Dedifferentiated amniotic fluid mesenchymal stem cell (primary cell): Measurements from ENCODE around the gene KDM4C.
A peak's percentile ranks its signal among the peaks of the same experiment; 100 is the strongest.
"Not testable (repeated sequence)": the region's sequence is repeated elsewhere in the genome, so short reads cannot be mapped to it uniquely, and the experiment has no call there.

Source experiments
- DNase-seq: peaks from one replicate; pipeline ENCODE4 v3.0.0-alpha.2; 2016; ENCODE audit errors: extremely low spot score

Gene KDM4C

DNA sequence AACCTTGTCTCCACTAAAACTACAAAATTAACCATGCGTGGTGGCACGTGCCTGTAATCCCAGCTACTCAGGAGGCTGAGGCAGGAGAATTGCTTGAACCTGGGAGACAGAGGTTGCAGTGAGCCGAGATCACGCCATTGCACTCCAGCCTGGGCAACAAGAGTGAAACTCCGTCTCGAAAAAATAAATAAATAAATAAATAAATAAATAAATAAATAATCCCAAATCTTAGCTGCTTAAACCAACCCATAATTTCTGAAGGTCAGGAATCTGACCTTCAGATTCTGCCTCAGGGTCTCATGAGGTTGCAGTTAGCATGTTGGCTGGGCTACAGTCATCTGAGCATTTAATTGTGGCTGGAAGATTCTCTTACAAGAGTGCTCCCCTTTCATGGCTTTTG is 48.5 kb downstream of the KDM4C start:
- DNase-seq = not testable (repeated sequence)

DNA sequence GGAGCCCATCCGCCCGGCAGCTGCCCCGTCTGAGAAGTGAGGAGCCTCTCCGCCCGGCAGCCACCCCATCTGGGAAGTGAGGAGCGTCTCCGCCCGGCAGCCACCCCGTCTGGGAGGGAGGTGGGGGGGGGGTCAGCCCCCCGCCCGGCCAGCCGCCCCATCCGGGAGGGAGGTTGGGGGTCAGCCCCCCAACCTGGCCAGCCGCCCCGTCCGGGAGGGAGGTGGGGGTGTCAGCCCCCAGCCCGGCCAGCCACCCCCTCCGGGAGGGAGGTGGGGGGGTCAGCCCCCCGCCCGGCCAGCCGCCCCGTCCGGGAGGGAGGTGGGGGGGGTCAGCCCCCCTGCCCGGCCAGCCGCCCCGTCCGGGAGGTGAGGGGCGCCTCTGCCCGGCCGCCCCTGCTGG is 49.9 kb downstream of the KDM4C start:
- not testable (repeated sequence) for DNase-seq

DNA sequence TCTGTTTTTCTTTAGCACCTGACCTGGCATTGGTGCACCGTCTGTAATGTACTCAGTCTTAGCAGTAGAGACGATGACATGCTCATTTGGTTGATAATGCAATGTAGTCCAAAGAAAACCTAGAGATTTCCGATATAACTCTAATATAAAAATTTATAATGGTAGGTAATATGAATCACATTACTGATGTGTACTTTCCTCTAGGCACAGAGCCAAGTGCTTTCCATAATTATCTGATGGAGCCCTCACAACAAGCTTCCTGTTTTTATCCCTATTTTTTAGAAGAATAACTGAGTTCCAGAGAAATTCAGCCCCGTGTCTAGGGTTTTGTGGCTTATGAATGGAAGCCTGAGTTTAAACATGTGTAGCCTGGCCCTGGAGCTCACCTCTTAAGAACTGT is 53.7 kb downstream of the KDM4C start:
- no peak for DNase-seq

DNA sequence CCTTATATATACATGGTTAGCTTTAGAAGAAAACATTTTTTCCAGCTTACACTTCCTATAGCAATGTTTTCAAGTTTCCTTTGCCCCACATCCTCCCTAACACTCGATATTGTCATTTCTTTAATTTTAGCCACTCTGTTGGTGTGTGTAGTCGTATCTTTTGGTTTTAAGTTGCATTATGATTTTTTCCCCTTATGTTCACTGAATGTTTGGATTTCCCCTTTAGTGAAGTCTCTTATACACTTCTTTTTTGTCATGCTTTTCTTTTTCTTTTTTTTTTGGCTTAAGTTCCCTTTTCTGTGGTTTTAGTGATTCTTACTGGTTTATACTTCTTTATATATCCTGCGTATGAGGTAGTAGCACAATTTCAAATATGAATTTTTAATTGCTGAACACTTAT is 58.8 kb downstream of the KDM4C start:
- DNase-seq = no peak

DNA sequence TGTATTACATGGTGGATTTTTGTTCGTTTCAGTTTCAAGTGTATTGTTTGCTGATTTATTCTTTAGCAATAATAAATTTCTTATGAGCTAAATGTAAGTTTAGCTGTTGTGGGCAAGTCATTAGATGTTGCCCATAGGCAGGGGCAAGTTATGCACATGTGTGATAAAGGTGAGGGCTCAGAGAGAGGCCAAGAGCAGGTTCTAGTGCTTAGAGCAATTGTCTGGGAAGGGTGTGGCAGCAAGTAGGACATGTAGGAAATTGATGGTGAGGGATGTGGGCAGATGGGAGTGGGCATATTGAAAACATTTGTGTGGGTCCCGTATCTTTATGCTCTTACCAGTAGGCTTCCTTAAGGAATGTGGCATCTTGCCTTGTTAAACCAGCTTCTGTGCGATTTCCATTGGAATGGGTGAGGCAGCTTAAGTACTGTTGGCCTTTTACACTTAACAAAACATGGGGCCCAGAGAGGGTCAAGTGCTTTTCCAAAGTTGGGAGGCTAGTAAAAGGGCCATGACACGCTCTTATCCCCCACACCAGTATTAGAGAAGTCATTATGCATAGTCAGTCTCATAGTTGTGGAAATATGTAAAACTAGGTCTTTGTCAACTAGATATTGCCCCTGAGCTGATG is 60.6 kb downstream of the KDM4C start:
- no peak for DNase-seq

DNA sequence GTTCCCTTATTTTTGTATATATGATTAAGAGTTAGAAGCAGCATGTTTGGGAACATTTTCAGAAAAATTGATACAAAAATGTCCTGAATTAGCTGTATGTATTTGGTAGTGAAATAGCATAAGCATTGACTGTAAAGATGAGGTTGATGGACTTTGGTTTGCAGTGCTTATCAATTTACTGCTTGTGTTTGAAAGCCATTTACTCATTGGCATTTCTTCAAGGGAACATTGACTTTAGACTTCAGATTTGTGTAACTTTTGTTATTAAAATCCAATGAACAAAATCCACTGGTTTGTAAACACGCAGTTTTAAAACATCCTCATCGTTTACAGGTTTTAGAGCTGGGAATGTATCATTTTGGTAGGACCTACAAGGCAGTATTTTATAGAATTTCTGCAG is 61.3 kb downstream of the KDM4C start:
- DNase-seq = no peak

DNA sequence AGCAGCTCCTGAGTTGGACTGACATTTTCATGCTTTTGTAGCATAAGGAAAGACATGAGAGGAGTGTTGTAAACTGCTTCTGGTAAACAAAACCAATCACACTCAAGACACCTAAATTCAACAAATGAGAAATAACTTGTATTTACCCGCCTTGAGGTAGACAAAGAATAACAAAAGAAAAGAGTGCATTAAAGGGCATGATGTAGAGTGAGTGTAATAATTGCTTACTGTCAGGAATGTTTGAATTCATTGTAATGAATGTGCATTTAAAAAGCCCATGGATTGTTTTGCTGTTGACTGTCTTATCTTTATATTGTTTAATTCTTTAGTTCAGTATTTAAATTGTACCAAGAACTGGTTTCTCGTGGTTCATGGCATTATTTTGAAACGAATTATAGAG is 61.8 kb downstream of the KDM4C start:
- DNase-seq = no peak

DNA sequence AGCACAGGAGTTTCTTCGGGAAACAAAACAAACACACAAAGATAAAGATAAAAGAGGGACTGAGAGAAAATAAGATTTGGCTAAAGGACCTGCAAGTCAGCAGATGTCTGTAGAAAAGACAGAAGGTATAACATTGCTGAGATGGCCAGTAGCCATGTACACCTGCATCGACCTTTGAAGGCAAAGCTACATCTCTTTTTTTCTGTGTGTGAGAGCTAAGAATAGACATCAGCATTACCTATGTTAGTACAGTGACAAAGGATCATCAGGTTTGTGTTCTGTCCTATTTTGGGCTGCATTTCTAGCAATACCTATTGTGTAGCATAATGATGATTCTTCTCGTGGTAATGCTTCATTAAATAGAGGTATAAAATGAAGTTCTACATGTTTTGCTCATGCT is 64.9 kb downstream of the KDM4C start:
- no peak for DNase-seq

DNA sequence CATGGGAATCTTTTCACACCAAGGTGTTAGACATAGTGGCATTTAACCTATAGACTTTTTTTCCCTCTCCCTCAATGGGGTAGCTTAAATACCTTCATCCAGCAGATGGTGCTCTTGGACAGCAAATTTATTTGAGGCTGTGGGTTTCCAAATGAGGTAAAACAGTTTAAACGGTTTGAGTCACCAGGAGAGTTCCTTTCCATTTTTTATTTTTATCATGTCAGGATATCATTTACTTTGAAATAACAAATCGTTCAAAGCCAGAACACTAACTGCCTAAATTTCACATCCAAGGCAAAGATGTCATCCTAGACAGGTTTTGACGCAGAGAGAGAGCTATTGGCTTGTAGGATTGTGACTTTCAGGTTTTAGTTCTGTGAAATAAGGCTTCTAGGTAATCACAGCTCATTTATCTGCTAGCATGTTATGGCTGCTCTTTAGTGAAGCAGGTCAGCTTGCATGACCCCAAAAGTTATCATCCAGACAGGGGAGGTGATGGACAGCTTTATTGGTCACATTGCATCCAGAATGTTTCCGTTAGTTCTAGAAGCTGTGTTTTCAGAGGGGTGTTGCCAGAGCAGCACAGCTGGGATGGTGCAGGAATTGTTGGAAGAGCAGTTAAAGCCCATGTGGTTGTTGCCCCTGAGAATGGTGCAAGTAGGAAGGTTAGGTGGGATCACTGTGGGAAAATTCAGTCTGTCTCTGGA is 69.8 kb downstream of the KDM4C start:
- DNase-seq = peak; percentile 34

DNA sequence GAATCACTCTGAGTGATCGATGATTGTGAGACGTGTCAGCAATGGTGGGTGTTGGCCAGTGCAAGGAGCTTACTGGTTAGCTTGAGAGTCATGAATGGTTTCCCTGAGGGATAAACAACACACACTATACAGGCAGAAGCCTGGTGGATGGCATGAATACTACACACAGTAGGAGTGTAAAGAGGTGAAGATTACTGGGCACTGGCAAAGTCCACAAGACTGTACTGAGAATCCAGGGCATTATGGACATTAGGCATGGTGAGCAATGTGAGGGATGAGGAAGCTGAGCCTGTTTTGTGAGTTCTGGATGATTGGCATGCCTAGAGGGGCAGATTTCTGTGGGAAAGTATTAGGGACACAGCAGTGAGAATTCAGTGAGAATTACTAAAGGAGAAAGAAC is 71.3 kb downstream of the KDM4C start:
- no peak for DNase-seq

DNA sequence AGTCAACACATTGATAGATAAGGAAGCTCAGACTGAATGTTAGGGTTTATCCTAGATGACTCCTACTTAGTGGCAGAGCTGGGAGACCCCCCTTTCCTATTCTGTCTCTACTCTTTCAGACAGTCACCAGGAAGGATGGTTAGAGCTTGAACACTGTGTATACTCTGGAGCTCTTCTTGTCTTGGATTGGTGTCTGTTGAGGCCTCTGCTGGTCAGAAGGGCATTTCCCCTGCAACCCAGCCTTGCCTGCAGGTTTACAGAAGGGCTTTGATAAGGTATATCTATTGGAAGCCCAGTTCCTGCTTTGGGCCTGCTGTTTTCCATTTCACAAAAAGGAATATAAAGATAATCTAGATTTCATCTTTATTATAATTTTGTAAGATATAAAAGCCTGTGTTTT is 71.8 kb downstream of the KDM4C start:
- no peak for DNase-seq

DNA sequence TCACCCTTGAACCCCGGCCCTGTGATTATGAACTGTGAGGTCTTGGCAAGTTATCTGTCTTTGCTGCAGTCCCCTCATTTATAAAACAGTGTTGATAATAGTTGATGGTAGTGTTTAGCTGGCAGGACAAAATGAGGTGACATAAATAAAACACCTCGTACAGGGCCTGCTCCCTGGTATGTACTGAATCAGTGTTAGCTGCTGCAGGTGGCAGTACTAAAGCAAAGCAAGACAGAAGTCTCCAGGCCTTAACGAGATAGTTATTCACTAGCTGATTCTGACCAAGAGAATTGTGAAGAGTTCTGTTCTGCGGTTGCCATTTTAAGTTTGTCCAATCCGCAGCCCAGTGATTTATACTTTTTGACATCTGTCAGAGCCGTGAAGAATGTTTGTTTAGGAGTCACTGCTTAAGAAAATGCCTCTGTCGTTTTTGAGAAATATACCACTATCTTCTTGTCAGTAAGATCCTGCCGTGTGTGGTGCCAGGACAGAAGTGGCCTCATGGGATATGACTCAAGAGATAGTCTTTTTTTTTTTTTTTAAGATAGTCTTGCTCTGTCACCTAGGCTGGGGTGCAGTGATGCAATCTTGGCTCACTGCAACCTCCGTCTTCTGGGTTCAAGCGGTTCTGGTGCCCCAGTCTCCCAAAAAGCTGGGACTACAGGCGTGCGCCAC is 75.9 kb downstream of the KDM4C start:
- DNase-seq = no peak

DNA sequence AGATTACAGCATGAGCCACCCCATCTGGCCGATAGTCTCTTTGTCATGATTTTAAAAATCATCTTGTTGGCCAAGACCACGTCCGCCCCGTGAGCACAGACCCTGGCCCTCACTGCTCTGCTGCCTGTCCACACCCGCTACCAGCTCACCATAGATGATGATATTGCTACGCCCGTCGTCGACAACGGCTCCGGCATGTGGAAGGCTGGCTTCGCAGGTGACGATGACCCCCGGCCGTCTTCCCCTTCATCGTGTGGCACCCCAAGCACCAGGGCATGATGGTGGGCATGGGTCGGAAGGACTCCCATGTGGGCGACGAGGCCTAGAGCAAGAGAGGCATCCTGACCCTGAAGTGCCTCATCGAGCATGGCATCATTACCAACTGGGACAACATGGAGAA is 76.5 kb downstream of the KDM4C start:
- no peak for DNase-seq

DNA sequence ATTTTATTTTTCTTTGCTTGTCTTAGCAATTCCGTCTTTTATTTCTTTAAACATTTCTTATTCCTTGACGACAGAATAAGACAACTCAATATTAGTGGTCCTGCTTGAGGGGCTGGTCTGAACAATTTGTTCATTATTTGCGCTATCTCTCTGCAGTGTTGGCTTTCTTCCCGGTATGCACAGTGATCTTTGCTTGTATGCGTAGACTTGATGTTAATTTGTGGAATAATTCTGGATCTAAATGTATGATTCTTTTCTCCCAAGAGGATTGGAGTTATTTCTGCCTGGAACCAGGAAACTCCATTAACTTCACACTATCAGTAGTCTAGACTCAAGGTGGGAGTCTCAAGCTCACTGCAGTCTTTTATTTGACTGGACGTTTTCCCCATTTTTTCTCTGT is 80.4 kb downstream of the KDM4C start:
- DNase-seq = no peak

DNA sequence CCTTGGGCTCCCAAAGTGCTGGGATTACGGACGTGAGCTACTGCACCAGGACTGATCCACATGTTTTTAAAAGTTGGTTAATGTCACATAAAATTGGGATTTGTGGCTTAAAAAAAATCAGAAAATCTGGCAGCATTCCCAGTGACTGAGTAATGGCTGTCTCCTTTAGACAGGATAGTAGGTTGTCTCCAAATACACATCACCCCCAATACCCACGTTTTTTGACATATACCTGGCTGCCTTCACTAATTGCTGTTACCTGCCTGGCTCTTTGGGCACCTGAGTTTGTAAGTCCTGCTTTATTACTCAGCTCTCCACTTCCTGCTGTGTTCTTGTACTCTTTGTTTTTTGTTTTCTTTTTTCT is 84.8 kb downstream of the KDM4C start:
- DNase-seq = no peak

DNA sequence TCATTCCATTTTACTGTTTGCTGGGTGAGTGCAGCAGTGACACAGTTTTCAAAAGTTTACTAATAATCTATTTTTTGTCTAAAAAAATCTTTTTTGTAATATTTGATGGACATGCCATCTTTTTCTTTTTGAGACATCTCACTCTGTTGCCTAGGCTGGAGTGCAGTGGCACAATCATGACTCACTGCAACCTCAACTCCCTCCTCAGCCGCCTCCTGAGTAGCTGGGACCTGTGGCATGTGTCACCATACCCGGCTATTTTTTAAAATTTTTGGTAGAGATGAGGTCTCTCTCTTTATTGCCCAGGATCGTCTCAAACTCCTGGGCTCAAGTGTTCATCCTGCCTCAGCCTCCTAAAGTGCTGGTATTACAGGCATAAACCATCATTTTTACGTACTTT is 86.0 kb downstream of the KDM4C start:
- DNase-seq = no peak

DNA sequence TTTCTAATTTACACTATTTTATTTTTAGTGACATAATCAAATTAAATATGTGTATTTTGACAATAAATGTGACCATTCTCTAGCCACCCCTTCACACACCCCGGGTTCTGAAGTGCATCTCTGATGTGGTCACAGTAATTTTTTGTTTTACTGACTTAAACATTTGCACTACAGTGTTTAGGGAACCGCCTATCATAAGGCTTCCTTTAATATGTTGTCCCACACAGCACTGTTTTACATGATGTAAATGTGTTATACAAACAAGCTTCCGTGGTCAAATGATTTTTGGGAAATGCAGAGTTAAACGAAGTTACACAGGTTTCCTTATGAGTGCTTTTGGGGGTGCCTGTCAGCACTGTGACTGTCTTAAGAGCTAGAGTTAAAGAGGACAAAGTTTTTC is 86.5 kb downstream of the KDM4C start:
- no peak for DNase-seq

DNA sequence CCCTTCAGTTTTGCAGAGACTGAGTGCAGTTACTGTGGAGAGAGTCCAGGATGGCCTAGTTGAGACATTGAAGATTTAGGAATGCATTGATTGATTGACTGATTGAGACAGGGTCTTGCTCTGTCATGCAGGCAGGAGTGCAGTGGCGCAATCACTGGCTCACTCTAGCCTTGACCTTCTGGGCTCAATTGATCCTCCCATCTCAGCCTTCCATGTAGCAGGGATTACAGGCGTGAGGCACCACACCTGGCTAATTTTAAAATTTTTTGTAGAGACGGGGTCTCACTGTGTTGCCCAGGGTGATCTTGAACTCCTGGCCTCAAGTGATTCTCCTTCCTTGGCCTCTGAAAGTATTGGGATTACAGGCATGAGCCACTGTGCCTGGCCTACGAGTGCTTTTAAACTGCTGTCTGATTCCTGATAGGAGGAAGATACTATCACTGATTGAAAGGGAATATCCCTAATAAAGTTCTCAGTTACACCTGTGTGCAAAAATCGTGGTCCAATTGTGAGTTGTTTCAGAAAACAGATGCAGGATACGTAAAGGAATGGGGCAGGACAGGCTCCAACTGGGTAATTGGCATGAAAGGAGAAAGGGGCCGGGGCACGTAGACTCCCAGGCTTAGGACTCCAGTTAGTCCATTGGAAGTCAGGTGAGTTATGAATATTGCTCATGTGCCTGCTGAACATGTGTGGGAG is 87.5 kb downstream of the KDM4C start:
- no peak for DNase-seq

DNA sequence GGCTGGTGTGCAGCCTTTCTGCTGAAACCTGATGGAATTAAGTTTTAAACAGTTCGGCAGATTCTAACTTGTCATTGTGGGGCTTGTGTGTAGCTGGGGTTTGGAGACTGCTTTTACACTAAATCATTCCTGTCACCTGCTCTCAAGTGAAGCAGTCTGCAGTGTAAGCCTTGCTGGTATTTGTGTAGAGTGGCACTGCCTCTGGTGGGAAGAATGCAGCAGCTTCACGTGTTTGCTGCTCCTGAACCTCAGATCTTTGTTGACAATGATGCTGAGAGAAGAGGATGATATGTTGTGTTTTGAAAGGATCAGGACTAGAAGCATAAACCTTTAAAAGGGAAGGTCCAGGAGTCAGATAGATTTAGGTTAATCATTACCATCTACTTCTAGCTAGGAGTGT is 88.1 kb downstream of the KDM4C start:
- no peak for DNase-seq

DNA sequence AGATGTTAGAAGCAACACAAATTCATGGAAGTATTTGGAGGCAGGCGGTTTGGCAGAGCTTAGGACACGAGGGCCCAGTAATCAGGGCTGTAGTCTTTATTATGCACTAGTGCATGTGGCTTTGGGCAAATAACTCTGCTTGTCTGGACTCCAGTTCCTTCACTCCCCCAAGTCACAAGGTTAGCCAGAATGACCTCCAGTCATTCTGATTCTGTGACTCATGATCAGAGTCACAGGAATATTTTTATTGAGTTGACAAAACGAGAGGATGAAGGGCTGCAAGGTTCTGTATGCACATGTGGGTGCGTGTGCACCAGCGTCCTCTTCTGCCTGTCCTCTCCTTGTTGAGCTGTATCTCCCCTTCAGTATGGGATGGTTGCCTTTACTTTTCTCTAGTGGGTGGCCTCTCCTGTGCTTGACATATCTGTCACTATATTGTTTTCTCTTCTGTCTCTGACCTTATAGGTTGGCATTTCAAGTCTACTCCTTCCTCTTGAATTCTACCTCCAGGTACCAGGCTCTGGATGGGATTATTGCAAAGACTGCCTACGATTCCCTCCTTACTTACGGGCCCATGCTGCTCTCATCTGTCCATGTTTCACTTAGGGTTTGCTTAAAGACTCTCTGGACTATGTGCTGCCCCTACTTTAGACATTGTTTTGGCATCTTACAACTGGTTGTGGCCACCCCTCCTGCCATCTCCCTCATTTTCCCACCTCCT is 94.6 kb downstream of the KDM4C start:
- no peak for DNase-seq

DNA sequence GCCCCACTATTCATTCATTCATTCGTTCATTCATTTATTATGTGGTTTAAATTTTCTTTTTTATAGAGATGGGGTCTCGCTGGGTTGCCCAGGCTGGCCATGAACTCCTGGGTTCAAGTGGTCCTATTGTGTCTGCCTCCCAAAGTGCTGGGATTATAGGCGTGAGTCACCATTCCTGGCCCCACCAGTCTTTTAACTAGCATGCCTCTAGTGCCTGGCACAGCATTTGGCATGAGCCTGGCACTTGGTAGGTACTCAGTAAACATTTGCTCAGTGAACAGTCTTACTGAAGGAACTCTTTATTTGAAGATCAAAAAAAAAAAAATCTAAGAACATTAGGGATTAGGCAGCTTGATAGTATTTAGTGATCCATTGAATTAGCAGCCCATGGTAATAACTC is 98.1 kb downstream of the KDM4C start:
- DNase-seq = no peak

DNA sequence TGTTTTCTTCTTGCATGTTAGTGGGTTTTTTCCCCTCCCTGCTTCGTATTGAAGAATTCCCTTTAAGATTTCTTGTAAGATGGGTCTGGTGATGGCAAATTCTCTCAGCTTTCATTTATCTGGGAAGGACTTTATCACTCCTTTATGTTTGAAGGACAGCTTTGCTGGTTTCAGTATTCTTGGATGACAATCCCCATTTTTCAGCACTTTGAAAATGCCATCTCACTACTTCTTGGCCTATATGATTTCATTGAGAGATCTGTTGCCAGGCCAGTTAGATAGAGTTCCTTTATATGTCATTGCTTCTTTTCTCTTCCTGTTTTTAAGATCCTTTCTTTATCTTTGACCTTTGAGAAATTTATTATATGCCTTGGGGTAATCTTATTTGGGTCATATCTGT is 106.3 kb downstream of the KDM4C start:
- DNase-seq = no peak
